Panc1 (cell line): ENCODE results near the gene GALNT11. TPM values are rescaled to one million over a fixed set of nuclear protein-coding genes. Genes with fewer than 3 reads are reported as not detected.

Source experiments
- ATAC-seq: fragments of 200-7000 bp; cut with Tn5 transposase; 2 replicates; pipeline ENCODE4 v1.9.1; 2020; ENCODE audit warnings: mild to moderate bottlenecking, moderate library complexity
- BruUV-seq: library from RNA; stranded (reverse); fragments of 400-500 nt; replicated peaks from 2 replicates; lab custom pipeline; 2021; lab: Mats Ljungman, UMichigan
- CTCF ChIA-PET: fragments of 300-600 bp; sonication (Branson Sonifier 250); formaldehyde crosslinking; loops from one replicate; lab custom pipeline; 2022; ENCODE audit warnings: antibody characterized with exemption; lab: Charles Lee
- POLR2A ChIA-PET: fragments of 300-600 bp; sonication (Branson Sonifier 250); formaldehyde crosslinking; loops from one replicate; lab custom pipeline; 2022; ENCODE audit warnings: antibody characterized with exemption; lab: Charles Lee
- DNase-seq: peaks from one replicate; pipeline ENCODE4 v3.0.0-alpha.2; 2010; ENCODE audit warnings: low read depth, low spot score
- H3K27ac ChIP-seq: 2 replicates; pipeline ENCODE4 v1.5.1; 2011; ENCODE audit warnings: mild to moderate bottlenecking, low read length, inconsistent platforms
- H3K27me3 ChIP-seq: fragments of 200-500 bp; sonication (Bioruptor generic); 2 replicates; pipeline ENCODE4 v1.6.0; 2014; ENCODE audit warnings: low read length, inconsistent platforms; ENCODE audit not compliant: control insufficient read depth, insufficient read depth
- H3K36me3 ChIP-seq: fragments of 200-500 bp; sonication (Bioruptor generic); 2 replicates; pipeline ENCODE4 v1.5.1; 2014; ENCODE audit warnings: inconsistent platforms, mild to moderate bottlenecking, low read length, moderate library complexity; ENCODE audit not compliant: control insufficient read depth, insufficient read depth
- H3K4me1 ChIP-seq: 2 replicates; pipeline ENCODE4 v1.5.1; 2011; ENCODE audit warnings: inconsistent platforms, mild to moderate bottlenecking, low read length, moderate library complexity; ENCODE audit not compliant: control insufficient read depth, insufficient read depth
- H3K4me3 ChIP-seq, 2 experiments: 2 replicates each; pipeline ENCODE4 v1.5.1; 2011 to 2012; ENCODE audit warnings: low read depth in 2 of 2, low read length in 2 of 2, mild to moderate bottlenecking in 2 of 2, inconsistent platforms in 1 of 2, moderate library complexity in 1 of 2
- H3K9me3 ChIP-seq: fragments of 200-500 bp; sonication (Bioruptor generic); 2 replicates; pipeline ENCODE4 v1.5.1; 2014; ENCODE audit warnings: low read depth, mild to moderate bottlenecking, inconsistent platforms, low read length, moderate library complexity; ENCODE audit not compliant: control insufficient read depth, insufficient read depth
- CTCF ChIP-seq: fragments of 450-650 bp; IDR thresholded peaks from 2 replicates; pipeline ENCODE4 v1.5.1; 2017; ENCODE audit warnings: mild to moderate bottlenecking
- POLR2AphosphoS5 ChIP-seq: IDR thresholded peaks from 2 replicates; pipeline ENCODE4 v1.6.1; 2012; ENCODE audit warnings: mild to moderate bottlenecking, low read depth, low read length, moderate library complexity
- REST ChIP-seq, 2 experiments: IDR thresholded peaks; 2 replicates each; pipeline ENCODE4 v1.6.1; 2011 to 2012; ENCODE audit warnings: low read depth in 2 of 2, control low read depth in 1 of 2, low read length in 1 of 2, mild to moderate bottlenecking in 1 of 2, moderate library complexity in 1 of 2; ENCODE audit not compliant: insufficient read depth in 1 of 2
- SIN3A ChIP-seq: IDR thresholded peaks from 2 replicates; pipeline ENCODE4 v1.6.1; 2012; ENCODE audit warnings: low read depth, mild to moderate bottlenecking, low read length, moderate library complexity, borderline replicate concordance; ENCODE audit not compliant: insufficient read depth
- TCF7L2 ChIP-seq: IDR thresholded peaks from 2 replicates; pipeline ENCODE4 v1.6.1; 2011; ENCODE audit warnings: mild to moderate bottlenecking, low read depth, low read length, inconsistent platforms
- in situ Hi-C: cut with HindIII; loops from 2 replicates; pipeline ENCODE4 v1.10.0; 2016; ENCODE audit warnings: low sequenced_read_pairs, low pct_unique_long_range_greater_than_20kb
- intact Hi-C: fragments of 100-400 bp; cut with micrococcal nuclease; formaldehyde crosslinking; loops from one replicate; pipeline ENCODE4 v1.10.0; 2022; ENCODE audit not compliant: unreplicated experiment
- total RNA-seq: library from RNA; stranded (reverse); gene quantifications from one replicate; pipeline ENCODE4 v1.2.1, GENCODE V29; 2021; ENCODE audit not compliant: unreplicated experiment

GALNT11 gene
- total RNA-seq, 1 experiment from 2014 or later: 48.7 TPM

- in situ Hi-C loops (no loop called here), intact Hi-C loops (no loop called here)
- ChIA-PET CTCF (no interaction called here), POLR2A (no interaction called here)
- H3K4me3 ChIP-seq: no peak overlapping the region
- DNase-seq: no peak
- ATAC-seq: no peak
- H3K36me3 ChIP-seq: peaks cover 8% of the 10 kb centered on the region
- H3K9me3 ChIP-seq: no peaks in the 10 kb centered on the region
- TF ChIP-seq REST (IDR thresholded peaks at IDR 0.05; ENCODE audit: insufficient read depth in 1 of 2, low read depth in 2 of 2, low read length in 1 of 2): no peak
- TF ChIP-seq SIN3A: no peak
- no peak for TF ChIP-seq CTCF
- TF ChIP-seq TCF7L2: no peak
- no peak for TF ChIP-seq POLR2AphosphoS5
- BruUV-seq: no TSS peak
- no peaks in the 10 kb centered on the region for H3K4me1 ChIP-seq
- no peak overlapping the region for H3K27ac ChIP-seq
- H3K27me3 ChIP-seq: no peaks in the 10 kb centered on the region
Measured at GRCh38 chr7:152137476-152138025, 112.1 kb downstream of the GALNT11 start.

DNA sequence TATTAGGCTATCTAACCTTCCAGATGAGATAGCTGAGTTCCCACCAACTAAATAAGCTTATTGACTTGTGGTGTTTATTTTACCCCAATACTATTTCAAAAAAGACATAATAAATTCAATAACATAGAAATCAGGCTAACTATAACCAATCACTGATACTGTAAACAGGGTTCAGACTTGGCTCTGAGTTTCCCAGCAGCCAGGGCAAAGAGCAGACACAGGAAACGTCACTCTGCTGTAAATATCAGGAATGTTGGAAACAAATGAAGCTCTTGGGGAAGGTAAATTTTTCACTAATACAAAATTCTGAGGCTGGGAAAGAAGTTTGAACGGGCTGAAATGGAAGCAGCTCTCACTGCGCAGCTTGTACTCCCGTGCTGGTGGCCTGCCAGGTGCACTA lies 114.6 kb downstream of the GALNT11 start:
- no peak for DNase-seq
- in situ Hi-C loops: no loop called here
- no peak for ATAC-seq
- intact Hi-C loops: no loop called here
- CTCF ChIA-PET: interaction anchor here (0.6 kb wide), 1 partner anchor 341 kb away, joined by 8 read pairs; no protein-coding TSS in a partner anchor
- Histone ChIP-seq H3K9me3 (no peaks in the 10 kb centered on the region), H3K27me3 (no peaks in the 10 kb centered on the region), H3K4me3 (no peak overlapping the region), H3K4me1 (no peaks in the 10 kb centered on the region), H3K27ac (no peak overlapping the region), H3K36me3 (peaks cover 13% of the 10 kb centered on the region)
- no peak for TF ChIP-seq REST (IDR thresholded peaks at IDR 0.05; ENCODE audit: insufficient read depth in 1 of 2, low read depth in 2 of 2, low read length in 1 of 2)
- TF ChIP-seq POLR2AphosphoS5: no peak
- no peak for TF ChIP-seq SIN3A
- TF ChIP-seq CTCF: no peak
- TF ChIP-seq TCF7L2: no peak
- BruUV-seq: no TSS peak
- POLR2A ChIA-PET: no interaction called here
